ENCODE measurements around the gene PRDM16.

DNA sequence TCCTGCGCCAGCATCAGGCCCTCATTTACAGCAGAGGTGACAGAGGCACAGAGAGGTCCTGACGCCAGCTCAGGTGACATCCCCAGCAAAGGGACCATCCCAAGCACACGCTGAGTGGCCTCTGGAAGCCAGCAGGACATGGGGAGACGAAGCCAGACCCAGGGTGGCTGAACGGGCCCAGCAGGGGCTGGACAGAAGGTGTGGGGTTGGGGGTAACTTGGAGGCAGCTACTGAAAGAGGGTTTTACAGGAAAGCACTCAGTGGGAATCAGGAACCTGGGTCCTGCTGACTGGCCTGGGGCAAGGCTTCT, 383.8 kb downstream of the PRDM16 start:
- TF ChIP-seq, protein P1, sequence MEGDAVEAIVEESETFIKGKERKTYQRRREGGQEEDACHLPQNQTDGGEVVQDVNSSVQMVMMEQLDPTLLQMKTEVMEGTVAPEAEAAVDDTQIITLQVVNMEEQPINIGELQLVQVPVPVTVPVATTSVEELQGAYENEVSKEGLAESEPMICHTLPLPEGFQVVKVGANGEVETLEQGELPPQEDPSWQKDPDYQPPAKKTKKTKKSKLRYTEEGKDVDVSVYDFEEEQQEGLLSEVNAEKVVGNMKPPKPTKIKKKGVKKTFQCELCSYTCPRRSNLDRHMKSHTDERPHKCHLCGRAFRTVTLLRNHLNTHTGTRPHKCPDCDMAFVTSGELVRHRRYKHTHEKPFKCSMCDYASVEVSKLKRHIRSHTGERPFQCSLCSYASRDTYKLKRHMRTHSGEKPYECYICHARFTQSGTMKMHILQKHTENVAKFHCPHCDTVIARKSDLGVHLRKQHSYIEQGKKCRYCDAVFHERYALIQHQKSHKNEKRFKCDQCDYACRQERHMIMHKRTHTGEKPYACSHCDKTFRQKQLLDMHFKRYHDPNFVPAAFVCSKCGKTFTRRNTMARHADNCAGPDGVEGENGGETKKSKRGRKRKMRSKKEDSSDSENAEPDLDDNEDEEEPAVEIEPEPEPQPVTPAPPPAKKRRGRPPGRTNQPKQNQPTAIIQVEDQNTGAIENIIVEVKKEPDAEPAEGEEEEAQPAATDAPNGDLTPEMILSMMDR (conservative IDR thresholded peaks at IDR 0.05 in 1 of 2, IDR thresholded peaks at IDR 0.05 in 1 of 2; ENCODE audit: extremely low read depth in 1 of 2, insufficient read depth in 1 of 2, low read depth in 1 of 2, low read length in 2 of 2), result no peak
- no peak for TF ChIP-seq EZH2 (IDR thresholded peaks at IDR 0.05; ENCODE audit: borderline replicate concordance, low read length)
